Measurements from ENCODE around the gene RNU1-4.
"Not testable (repeated sequence)": the region's sequence is repeated elsewhere in the genome, so short reads cannot be mapped to it uniquely, and the experiment has no call there.

RNU1-4 gene

DNA sequence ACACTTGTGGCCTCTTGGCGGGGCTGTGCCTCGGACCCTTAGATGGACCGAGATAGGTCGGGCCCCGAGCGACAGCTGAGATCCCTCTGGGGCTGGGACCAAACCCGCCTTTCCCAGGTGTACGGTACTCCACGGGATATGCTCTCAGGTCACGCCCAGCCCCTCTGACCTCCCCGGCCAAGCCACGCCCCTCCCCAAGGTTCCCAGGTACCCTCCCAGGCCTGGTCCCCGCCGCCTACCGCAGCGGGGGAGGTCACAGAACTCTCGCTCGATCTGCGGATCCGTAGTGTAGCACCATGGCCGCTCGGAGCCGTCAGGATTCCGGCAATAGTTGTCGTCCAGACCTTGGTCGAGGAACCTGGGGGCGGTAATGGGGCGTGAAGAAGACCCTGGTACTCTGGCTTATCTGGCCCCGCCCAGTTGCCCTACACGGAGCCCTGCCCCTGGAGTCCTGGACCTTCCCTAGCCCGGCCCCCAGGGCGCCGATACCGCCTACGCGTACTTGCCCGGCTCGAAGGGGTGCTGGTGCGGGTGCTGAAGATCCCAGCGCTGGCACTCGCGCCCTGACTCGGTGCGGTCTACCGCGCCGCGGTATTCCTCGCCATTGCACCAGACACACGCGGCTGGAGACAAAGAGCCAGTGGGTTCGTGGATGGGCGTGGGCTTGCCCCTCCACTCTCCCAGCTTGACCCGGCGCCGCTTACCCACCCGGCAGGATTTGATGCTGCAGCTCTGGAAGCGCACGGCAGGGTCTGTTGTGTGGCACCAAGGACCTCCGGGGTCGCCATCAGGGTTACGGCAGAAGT is 19.5 kb downstream of the RNU1-4 start:
- not testable (repeated sequence) for H3K9me3 ChIP-seq (ENCODE audit: insufficient read depth, low read depth, low read length)

DNA sequence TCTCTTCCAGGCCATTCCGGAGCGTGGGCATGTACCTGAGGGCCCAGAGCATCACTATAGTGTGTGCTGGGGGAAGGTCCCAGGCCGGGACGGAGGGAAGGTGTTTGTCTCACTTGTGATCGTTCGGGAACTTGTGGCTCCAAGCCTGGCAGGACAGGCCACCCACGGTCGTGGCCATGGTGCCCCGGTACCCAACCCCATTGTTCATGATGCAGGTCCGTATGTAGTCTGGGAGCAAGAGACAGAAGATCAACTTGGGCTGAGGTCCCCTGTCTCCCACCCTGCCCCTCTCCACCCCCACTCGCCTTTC is 20.1 kb downstream of the RNU1-4 start:
- not testable (repeated sequence) for H3K9me2 ChIP-seq (replicated peaks; ENCODE audit: low read depth, low read length); H3F3A ChIP-seq (ENCODE audit: low read depth); H3K4me2 ChIP-seq (ENCODE audit: low read depth, low read length, poor library complexity, severe bottlenecking)

More for the DNA sequence above, 19.5 kb downstream of the RNU1-4 start:
- H3K4me3 ChIP-seq (ENCODE audit: low read length, poor library complexity, severe bottlenecking); H3F3A ChIP-seq (ENCODE audit: low read depth); H4K20me1 ChIP-seq (ENCODE audit: insufficient read depth, low read length, poor library complexity, severe bottlenecking); H3K79me2 ChIP-seq (ENCODE audit: insufficient read depth, low read length); H3K36me3 ChIP-seq (ENCODE audit: insufficient read depth, low read length); H3K27me3 ChIP-seq (ENCODE audit: insufficient read depth, low read length, poor library complexity, severe bottlenecking); H2AFZ ChIP-seq (ENCODE audit: low read length); H3K4me1 ChIP-seq (ENCODE audit: insufficient read depth, low read length, poor library complexity, severe bottlenecking); H3K4me2 ChIP-seq (ENCODE audit: low read depth, low read length, poor library complexity, severe bottlenecking); H3K9me2 ChIP-seq (replicated peaks; ENCODE audit: low read depth, low read length); H3K9ac ChIP-seq (ENCODE audit: low read depth, low read length, poor library complexity, severe bottlenecking): not testable (repeated sequence)

DNA sequence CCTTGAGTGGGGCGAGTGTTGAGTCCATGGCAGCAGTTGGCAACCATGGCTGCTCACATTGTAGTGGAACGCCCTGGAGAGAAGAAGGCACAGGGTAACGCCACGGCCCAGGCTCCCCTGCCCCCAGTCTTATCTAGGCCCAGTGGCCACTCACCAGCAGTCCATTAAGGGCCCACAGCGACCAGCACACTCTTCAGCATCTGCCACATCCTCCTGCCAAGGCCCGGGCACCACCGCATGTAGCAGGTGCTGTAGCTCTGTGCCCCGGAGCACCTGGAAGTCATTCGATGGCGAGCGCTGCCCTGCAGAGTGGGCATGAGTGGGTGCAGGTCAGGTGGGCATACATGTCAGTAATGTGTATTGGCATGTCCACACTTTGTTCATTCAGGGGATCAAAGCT is 20.5 kb downstream of the RNU1-4 start:
- not testable (repeated sequence) for H3K9me2 ChIP-seq (replicated peaks; ENCODE audit: low read depth, low read length); H3K9ac ChIP-seq (ENCODE audit: low read depth, low read length, poor library complexity, severe bottlenecking); H2AFZ ChIP-seq (ENCODE audit: low read length); H3K4me2 ChIP-seq (ENCODE audit: low read depth, low read length, poor library complexity, severe bottlenecking); H3K9me3 ChIP-seq (ENCODE audit: insufficient read depth, low read depth, low read length); H3K27me3 ChIP-seq (ENCODE audit: insufficient read depth, low read length, poor library complexity, severe bottlenecking); H4K20me1 ChIP-seq (ENCODE audit: insufficient read depth, low read length, poor library complexity, severe bottlenecking); H3K4me3 ChIP-seq (ENCODE audit: low read length, poor library complexity, severe bottlenecking); H3K79me2 ChIP-seq (ENCODE audit: insufficient read depth, low read length); H3F3A ChIP-seq (ENCODE audit: low read depth); H3K36me3 ChIP-seq (ENCODE audit: insufficient read depth, low read length); H3K4me1 ChIP-seq (ENCODE audit: insufficient read depth, low read length, poor library complexity, severe bottlenecking)

More for the DNA sequence above, 20.1 kb downstream of the RNU1-4 start:
- not testable (repeated sequence) for H3K9me3 ChIP-seq (ENCODE audit: insufficient read depth, low read depth, low read length); H3K4me3 ChIP-seq (ENCODE audit: low read length, poor library complexity, severe bottlenecking); H3K27me3 ChIP-seq (ENCODE audit: insufficient read depth, low read length, poor library complexity, severe bottlenecking); H2AFZ ChIP-seq (ENCODE audit: low read length); H3K9ac ChIP-seq (ENCODE audit: low read depth, low read length, poor library complexity, severe bottlenecking); H3K79me2 ChIP-seq (ENCODE audit: insufficient read depth, low read length); H3K4me1 ChIP-seq (ENCODE audit: insufficient read depth, low read length, poor library complexity, severe bottlenecking); H4K20me1 ChIP-seq (ENCODE audit: insufficient read depth, low read length, poor library complexity, severe bottlenecking); H3K36me3 ChIP-seq (ENCODE audit: insufficient read depth, low read length)

DNA sequence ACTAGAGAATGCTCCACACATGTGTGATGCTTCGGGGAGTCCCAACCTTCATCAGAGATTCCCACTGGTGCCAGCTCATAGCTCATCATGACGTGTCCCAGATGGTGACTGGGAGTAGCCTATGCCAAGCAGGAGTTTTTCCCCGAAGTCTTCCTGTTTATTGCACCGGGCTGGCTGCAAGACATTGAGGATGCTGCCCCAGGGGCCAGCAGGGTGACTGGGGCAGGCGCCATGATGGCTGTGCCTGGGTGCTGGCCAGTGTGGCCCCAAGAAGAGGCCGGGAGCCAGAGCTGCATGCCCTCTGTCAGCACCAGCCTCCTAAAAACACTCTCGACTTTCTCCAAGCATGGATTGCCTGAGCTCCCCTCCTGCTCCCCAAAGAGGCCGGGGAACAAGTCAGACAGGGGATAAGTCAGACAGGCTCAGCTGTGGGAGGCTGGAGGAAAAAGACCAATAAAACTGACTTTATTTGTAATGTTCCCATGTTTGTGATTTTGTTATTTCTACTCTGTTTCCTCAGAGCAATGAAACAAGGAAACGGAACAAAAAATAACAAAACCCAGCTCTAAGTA is 24.0 kb downstream of the RNU1-4 start:
- not testable (repeated sequence) for H3K79me2 ChIP-seq (ENCODE audit: insufficient read depth, low read length); H3K9ac ChIP-seq (ENCODE audit: low read depth, low read length, poor library complexity, severe bottlenecking); H3K9me2 ChIP-seq (replicated peaks; ENCODE audit: low read depth, low read length); H3K27me3 ChIP-seq (ENCODE audit: insufficient read depth, low read length, poor library complexity, severe bottlenecking); H2AFZ ChIP-seq (ENCODE audit: low read length); H3K4me2 ChIP-seq (ENCODE audit: low read depth, low read length, poor library complexity, severe bottlenecking); H3K36me3 ChIP-seq (ENCODE audit: insufficient read depth, low read length); H4K20me1 ChIP-seq (ENCODE audit: insufficient read depth, low read length, poor library complexity, severe bottlenecking); H3K9me3 ChIP-seq (ENCODE audit: insufficient read depth, low read depth, low read length); H3F3A ChIP-seq (ENCODE audit: low read depth); H3K4me3 ChIP-seq (ENCODE audit: low read length, poor library complexity, severe bottlenecking); H3K4me1 ChIP-seq (ENCODE audit: insufficient read depth, low read length, poor library complexity, severe bottlenecking)

DNA sequence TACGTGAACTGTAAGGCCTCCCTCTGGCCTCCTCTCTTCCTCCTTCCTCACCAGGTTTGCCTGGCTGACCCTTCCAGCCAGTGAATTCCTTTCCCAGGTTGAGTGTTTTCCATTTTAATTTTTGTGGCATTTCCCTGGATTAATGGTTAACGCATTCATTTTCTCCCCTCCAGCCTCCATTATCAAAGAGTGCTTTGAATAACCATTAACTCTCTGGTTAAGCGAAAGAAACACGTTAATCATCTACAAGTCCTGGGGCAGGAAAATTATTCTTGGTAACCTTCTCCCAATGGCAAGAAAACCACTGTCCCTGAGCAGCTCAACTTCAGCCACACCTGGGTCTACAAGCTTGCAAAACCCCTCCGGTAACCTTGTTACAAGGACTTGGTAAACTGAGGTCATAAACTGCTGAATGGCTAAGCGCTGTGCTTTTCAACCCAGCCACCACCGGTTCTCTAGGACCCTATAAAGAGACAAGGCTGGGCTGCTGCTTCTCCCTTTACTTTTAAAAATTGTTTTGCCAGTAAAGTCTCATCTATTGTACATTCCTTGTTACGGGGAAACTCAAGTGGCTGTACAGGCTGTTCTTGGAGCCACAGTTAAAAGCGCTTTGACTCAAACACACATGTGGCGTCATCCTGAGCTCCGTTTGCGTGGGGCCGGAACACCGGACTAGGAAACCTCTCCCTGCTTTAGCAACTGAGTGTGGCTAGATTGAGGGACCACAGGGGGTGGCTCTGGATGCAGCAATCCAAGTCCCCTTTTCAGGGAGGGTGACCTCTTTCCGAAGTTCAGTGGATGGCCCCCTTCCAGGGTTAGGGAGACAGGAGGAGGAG is 24.7 kb downstream of the RNU1-4 start:
- not testable (repeated sequence) for H3K36me3 ChIP-seq (ENCODE audit: insufficient read depth, low read length); H3K4me2 ChIP-seq (ENCODE audit: low read depth, low read length, poor library complexity, severe bottlenecking); H3K9me3 ChIP-seq (ENCODE audit: insufficient read depth, low read depth, low read length); H2AFZ ChIP-seq (ENCODE audit: low read length); H3K9me2 ChIP-seq (replicated peaks; ENCODE audit: low read depth, low read length); H3K9ac ChIP-seq (ENCODE audit: low read depth, low read length, poor library complexity, severe bottlenecking); H4K20me1 ChIP-seq (ENCODE audit: insufficient read depth, low read length, poor library complexity, severe bottlenecking); H3F3A ChIP-seq (ENCODE audit: low read depth); H3K27me3 ChIP-seq (ENCODE audit: insufficient read depth, low read length, poor library complexity, severe bottlenecking); H3K4me1 ChIP-seq (ENCODE audit: insufficient read depth, low read length, poor library complexity, severe bottlenecking); H3K4me3 ChIP-seq (ENCODE audit: low read length, poor library complexity, severe bottlenecking); H3K79me2 ChIP-seq (ENCODE audit: insufficient read depth, low read length)

DNA sequence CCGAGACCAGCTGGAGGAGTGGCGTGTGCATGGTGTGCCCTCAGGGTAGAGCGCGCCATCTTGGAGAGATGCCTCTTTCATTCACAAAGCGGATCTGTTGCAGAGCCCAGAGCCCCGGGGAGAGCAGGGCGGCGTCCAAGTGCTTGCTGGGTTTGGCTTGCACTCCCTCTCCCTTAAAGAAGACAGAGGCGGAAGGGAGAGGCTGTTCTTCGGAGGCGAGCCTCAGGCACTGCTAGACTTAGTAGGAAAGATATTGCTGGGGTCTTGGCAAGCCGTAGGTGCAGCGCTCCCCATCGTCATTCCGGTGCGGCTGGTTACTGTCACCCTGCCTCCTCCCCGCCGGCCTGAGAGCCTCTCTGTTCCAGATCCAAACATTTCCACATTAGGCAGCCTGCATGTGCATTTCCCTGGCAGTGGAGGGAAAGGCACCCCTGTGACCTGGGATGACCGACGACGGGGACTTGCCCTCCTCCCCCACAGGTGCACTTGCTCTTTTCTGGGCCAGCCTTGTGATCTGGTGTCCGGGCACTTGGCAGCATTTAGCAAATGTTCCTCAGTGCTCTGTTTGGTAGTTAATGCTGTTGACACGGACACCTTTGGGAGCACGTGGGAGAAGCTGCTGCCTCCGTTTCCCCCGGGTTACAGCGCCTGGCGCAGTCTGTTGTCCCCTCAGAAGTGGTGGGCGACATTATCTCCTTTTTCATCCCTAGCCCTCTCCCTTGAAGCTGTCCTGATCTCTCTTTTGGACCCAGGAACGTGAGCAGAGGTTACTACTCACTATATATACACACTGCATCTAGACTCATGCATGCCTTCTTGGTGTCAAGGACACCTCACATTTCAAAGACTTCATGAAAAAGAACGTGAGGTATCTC is 25.7 kb downstream of the RNU1-4 start:
- H2AFZ ChIP-seq (ENCODE audit: low read length); H4K20me1 ChIP-seq (ENCODE audit: insufficient read depth, low read length, poor library complexity, severe bottlenecking); H3F3A ChIP-seq (ENCODE audit: low read depth); H3K4me3 ChIP-seq (ENCODE audit: low read length, poor library complexity, severe bottlenecking); H3K9ac ChIP-seq (ENCODE audit: low read depth, low read length, poor library complexity, severe bottlenecking); H3K9me3 ChIP-seq (ENCODE audit: insufficient read depth, low read depth, low read length); H3K27me3 ChIP-seq (ENCODE audit: insufficient read depth, low read length, poor library complexity, severe bottlenecking); H3K36me3 ChIP-seq (ENCODE audit: insufficient read depth, low read length); H3K4me1 ChIP-seq (ENCODE audit: insufficient read depth, low read length, poor library complexity, severe bottlenecking); H3K9me2 ChIP-seq (replicated peaks; ENCODE audit: low read depth, low read length); H3K79me2 ChIP-seq (ENCODE audit: insufficient read depth, low read length); H3K4me2 ChIP-seq (ENCODE audit: low read depth, low read length, poor library complexity, severe bottlenecking): not testable (repeated sequence)
